OCI-LY1 (cell line): Measurements from ENCODE around the gene CAPN15.

Experiments used
- H2AFZ ChIP-seq: fragments of 200-600 bp; sonication (generic), shearing (Covaris generic); 2 replicates; pipeline ENCODE4 v1.6.0; 2014; ENCODE audit warnings: antibody characterized with exemption, mild to moderate bottlenecking, low read length
- H3F3A ChIP-seq: fragments of 200-600 bp; sonication (generic), shearing (Covaris generic); 2 replicates; pipeline ENCODE4 v1.6.0; 2014; ENCODE audit warnings: mild to moderate bottlenecking, antibody characterized with exemption, low read length, moderate library complexity; ENCODE audit not compliant: insufficient read depth
- H3K27ac ChIP-seq: fragments of 200-600 bp; sonication (generic); 2 replicates; pipeline ENCODE4 v1.5.1; 2014; ENCODE audit warnings: low read length, mixed run types, mild to moderate bottlenecking, low read depth; ENCODE audit not compliant: poor library complexity, severe bottlenecking
- H3K27me3 ChIP-seq: fragments of 200-600 bp; sonication (generic); 2 replicates; pipeline ENCODE4 v1.6.0; 2014; ENCODE audit warnings: antibody characterized with exemption, mild to moderate bottlenecking, low read length, moderate library complexity; ENCODE audit not compliant: insufficient read depth
- H3K36me3 ChIP-seq: fragments of 200-600 bp; sonication (generic); 2 replicates; pipeline ENCODE4 v1.6.1; 2014; ENCODE audit warnings: mild to moderate bottlenecking, antibody characterized with exemption, low read length, moderate library complexity, mixed read lengths; ENCODE audit not compliant: insufficient read depth
- H3K4me1 ChIP-seq: fragments of 200-600 bp; sonication (generic); 2 replicates; pipeline ENCODE4 v1.5.1; 2014; ENCODE audit warnings: mild to moderate bottlenecking, low read length, moderate library complexity; ENCODE audit not compliant: insufficient read depth, severe bottlenecking
- H3K4me2 ChIP-seq: fragments of 200-600 bp; sonication (generic), shearing (Covaris generic); 2 replicates; pipeline ENCODE4 v1.6.1; 2014; ENCODE audit warnings: low read length
- H3K4me3 ChIP-seq: fragments of 200-600 bp; sonication (generic); 2 replicates; pipeline ENCODE4 v1.5.1; 2014; ENCODE audit warnings: low read length, low read depth, mild to moderate bottlenecking, mixed read lengths; ENCODE audit not compliant: poor library complexity, severe bottlenecking
- H3K79me2 ChIP-seq: fragments of 200-600 bp; shearing (Covaris generic); 2 replicates; pipeline ENCODE4 v1.6.1; 2016; ENCODE audit warnings: mixed run types, low read length, mixed read lengths; ENCODE audit not compliant: insufficient read depth
- H3K9ac ChIP-seq: fragments of 200-600 bp; sonication (generic), shearing (Covaris generic); 2 replicates; pipeline ENCODE4 v1.6.1; 2014; ENCODE audit warnings: mild to moderate bottlenecking, low read length, mixed read lengths
- H3K9me2 ChIP-seq: fragments of 200-600 bp; sonication (generic), shearing (Covaris generic); 2 replicates; pipeline ENCODE4 v1.6.1; 2014; ENCODE audit warnings: low read depth, mild to moderate bottlenecking, low read length, mixed read lengths
- H3K9me3 ChIP-seq: fragments of 200-600 bp; shearing (Covaris generic); 2 replicates; pipeline ENCODE4 v1.6.1; 2014; ENCODE audit warnings: low read length, mixed read lengths
- H4K20me1 ChIP-seq: fragments of 200-600 bp; sonication (generic), shearing (Covaris generic); 2 replicates; pipeline ENCODE4 v1.6.0; 2016; ENCODE audit warnings: mild to moderate bottlenecking, low read length; ENCODE audit not compliant: insufficient read depth
- EZH2 ChIP-seq: fragments of 200-600 bp; sonication (generic), shearing (Covaris generic); IDR thresholded peaks from 2 replicates; pipeline ENCODE4 v1.8.0; 2017; ENCODE audit warnings: borderline replicate concordance, mixed run types, mild to moderate bottlenecking, antibody characterized with exemption, low read length, moderate library complexity, mixed read lengths
- TF ChIP-seq, protein P1 (sequence below): fragments of 200-600 bp; sonication (generic), shearing (Covaris generic); IDR thresholded peaks from 2 replicates; pipeline ENCODE4 v1.5.1; 2017; ENCODE audit warnings: mild to moderate bottlenecking, antibody characterized with exemption, low read length, moderate library complexity, mixed read lengths

Gene CAPN15

DNA sequence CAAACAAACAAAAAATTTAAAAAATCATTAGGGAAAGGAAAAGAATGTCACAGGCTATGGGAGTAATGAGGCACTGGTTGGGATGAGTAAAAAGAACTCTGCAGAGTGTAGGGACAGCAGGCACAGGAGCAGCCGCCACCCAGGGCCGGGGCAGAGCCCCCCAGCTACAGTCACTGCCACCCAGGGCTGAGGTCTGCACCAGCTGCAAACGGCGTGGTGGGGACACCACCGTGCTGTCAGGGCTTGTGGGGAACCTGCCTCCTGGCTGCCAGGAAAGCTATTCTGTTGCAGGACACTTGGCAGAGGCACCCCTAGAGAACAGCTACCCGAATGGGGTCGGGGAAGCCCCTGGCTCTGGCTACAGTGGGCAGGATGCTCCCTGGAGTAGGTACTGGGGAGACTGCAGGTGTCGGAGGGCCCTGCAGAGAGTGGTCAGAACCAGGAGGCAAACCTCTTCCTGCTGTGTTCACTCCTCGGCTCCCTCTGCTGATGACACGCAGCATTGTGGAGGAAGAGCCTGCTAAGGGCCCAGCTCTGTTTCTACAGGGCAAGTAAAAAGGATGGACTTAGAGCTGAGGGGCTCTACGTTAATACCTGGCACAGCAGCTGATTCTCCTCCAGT lies 32.3 kb upstream of the CAPN15 start:
- no peaks in the 10 kb centered on the region for H4K20me1 ChIP-seq
- no peak overlapping the region for H3K4me3 ChIP-seq
- H3K9ac ChIP-seq, result no peak overlapping the region
- TF ChIP-seq, protein P1, sequence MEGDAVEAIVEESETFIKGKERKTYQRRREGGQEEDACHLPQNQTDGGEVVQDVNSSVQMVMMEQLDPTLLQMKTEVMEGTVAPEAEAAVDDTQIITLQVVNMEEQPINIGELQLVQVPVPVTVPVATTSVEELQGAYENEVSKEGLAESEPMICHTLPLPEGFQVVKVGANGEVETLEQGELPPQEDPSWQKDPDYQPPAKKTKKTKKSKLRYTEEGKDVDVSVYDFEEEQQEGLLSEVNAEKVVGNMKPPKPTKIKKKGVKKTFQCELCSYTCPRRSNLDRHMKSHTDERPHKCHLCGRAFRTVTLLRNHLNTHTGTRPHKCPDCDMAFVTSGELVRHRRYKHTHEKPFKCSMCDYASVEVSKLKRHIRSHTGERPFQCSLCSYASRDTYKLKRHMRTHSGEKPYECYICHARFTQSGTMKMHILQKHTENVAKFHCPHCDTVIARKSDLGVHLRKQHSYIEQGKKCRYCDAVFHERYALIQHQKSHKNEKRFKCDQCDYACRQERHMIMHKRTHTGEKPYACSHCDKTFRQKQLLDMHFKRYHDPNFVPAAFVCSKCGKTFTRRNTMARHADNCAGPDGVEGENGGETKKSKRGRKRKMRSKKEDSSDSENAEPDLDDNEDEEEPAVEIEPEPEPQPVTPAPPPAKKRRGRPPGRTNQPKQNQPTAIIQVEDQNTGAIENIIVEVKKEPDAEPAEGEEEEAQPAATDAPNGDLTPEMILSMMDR, result peak; percentile 40; the same call in 1 of the 2 replicates
- no peak for TF ChIP-seq EZH2
- no peaks in the 10 kb centered on the region for H3K9me2 ChIP-seq
- no peak overlapping the region for H3K4me2 ChIP-seq
- no peak overlapping the region for H2AFZ ChIP-seq
- no peaks in the 10 kb centered on the region; the same call in 1 of the 2 replicates for H3K36me3 ChIP-seq
- no peaks in the 10 kb centered on the region for H3F3A ChIP-seq
- H3K79me2 ChIP-seq, result no peaks in the 10 kb centered on the region
- no peaks in the 10 kb centered on the region for H3K27me3 ChIP-seq
- H3K9me3 ChIP-seq, result no peaks in the 10 kb centered on the region
- no peak overlapping the region for H3K27ac ChIP-seq
- no peaks in the 10 kb centered on the region for H3K4me1 ChIP-seq

DNA sequence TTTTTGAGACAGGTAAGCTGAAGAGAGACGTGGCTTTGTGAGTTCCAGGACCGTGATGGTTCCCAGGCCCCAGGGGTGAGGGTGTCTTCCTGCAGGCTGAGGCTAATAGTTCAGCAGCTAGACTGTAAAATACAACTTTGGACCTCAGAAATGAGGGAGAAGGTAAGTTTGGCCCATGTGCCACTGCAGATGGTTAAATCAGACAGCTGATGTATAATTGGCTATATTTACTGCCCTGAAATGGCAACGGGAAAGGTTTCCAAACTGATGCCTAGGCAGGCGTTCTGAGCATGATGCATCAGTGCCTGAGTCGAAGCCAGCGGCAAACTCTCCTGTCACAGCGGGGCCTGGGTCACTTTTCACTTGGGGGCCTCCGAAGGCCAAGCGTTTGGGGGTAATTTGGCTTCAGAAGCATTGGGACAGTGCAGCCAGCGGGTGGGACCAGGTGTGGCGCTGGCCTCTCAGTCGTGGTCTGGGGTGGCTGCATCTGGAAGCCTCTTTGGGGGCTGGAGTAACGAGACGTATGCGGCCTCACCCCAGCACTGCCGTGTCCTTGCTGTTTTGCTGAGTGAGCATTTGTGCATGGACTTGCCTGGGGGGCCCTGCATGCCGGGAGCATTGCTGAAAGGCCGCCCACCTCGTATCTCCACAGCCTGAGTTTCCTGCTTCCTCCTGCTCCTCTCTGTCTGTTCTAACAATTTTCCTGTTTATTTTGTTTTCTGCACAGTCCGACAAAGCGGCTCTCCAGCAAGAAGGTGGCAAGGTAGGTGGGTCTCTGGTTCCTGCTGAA lies 31.2 kb upstream of the CAPN15 start:
- H3K36me3 ChIP-seq, result no peaks in the 10 kb centered on the region; the same call in 1 of the 2 replicates
- H3K4me2 ChIP-seq, result no peak overlapping the region
- no peaks in the 10 kb centered on the region for H3K9me3 ChIP-seq
- no peaks in the 10 kb centered on the region for H3K9me2 ChIP-seq
- no peak overlapping the region for H3K9ac ChIP-seq
- no peak overlapping the region for H3K4me3 ChIP-seq
- H2AFZ ChIP-seq, result no peak overlapping the region
- no peak for TF ChIP-seq EZH2
- TF ChIP-seq, protein P1, result no peak
- no peaks in the 10 kb centered on the region for H3K27me3 ChIP-seq
- H3K4me1 ChIP-seq, result no peaks in the 10 kb centered on the region
- H3F3A ChIP-seq, result no peaks in the 10 kb centered on the region
- no peaks in the 10 kb centered on the region for H3K79me2 ChIP-seq
- no peaks in the 10 kb centered on the region for H4K20me1 ChIP-seq
- no peak overlapping the region for H3K27ac ChIP-seq

DNA sequence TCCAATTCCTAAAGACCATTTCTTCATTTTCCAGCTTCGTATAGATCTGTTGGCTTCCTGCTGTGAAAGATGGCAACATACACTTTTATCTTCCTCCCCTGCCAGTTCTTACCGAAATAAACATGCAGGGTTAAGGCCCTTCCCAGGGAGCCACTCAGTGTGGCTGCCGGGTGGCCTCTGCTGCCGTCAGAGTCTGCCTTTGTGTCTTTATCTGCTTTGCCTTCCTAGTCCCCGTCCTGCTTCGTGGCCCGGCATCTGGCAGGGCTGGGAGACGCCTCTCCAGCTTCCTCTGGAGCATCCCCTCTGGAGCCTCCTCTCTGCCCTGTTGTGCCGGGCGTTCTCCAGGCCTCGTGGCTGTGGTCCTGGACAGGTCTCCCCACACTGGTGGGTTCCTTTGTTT lies 30.3 kb upstream of the CAPN15 start:
- no peaks in the 10 kb centered on the region for H3K9me2 ChIP-seq

More for the DNA sequence above, 30.3 kb upstream of the CAPN15 start:
- H3K4me3 ChIP-seq, result no peak overlapping the region
- no peaks in the 10 kb centered on the region for H4K20me1 ChIP-seq
- H3K27ac ChIP-seq, result no peak overlapping the region
- H3K27me3 ChIP-seq, result no peaks in the 10 kb centered on the region
- no peak overlapping the region for H3K9ac ChIP-seq
- no peaks in the 10 kb centered on the region for H3F3A ChIP-seq
- no peak overlapping the region for H2AFZ ChIP-seq
- H3K4me2 ChIP-seq, result no peak overlapping the region
- no peaks in the 10 kb centered on the region for H3K4me1 ChIP-seq
- no peak for TF ChIP-seq EZH2
- TF ChIP-seq, protein P1, result no peak
- H3K9me3 ChIP-seq, result no peaks in the 10 kb centered on the region
- H3K79me2 ChIP-seq, result no peaks in the 10 kb centered on the region
- no peaks in the 10 kb centered on the region for H3K36me3 ChIP-seq
